ENCODE data around the gene VPS52. TPM values are rescaled to one million over a fixed set of nuclear protein-coding genes. Genes with fewer than 3 reads are reported as not detected.

The VPS52 gene
- total and polyA plus RNA-seq, 9 of the 15 experiments (the other 6 are each of a cell fraction or from before 2014, with no cell fraction given), result 24.4 to 103 (median 40.2) TPM

DNA sequence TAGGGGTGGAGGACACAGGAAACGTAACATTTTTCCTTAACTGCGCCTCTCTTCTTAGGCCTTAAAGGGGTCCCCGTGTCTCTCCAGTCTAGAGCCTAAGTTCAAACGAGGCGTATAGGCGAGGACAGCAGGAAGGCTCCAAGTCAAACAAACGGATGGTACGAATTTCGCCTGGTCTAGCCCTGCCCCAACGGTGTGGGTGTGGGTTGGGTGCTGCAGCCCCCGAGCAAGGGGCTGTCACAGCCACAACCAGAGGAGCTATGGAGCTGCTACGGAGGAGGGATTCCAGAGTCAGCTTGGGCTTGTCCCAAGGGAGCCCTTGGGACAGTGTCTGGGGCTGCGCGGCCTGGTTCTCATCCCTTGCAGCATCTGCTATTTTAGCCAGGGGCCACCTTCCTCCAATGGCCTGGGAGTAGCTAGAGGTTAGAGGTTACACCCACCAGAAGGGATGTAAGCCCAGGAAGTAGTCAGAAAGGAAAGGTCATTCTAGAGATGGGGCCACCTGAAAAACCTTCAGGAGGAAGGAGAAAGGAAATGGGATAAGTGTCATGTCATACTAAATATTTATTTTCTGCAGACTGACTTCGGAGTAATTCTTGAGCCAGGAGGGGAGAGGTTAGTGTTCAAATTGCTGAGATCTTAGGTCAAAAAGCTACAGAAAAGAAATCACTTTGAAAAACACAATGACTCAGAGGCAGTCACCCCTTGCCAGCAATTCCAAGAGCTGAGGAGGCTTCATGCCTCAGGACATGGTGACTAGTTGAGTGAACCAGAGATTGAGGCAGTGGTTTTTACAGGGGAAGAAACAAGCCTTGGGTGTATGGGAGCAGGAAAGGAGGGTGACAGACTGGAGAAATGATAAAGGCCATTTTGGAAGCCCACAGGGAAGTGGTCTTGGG, 21.7 kb downstream of the VPS52 start (continued):
- TF ChIP-seq, protein P1, sequence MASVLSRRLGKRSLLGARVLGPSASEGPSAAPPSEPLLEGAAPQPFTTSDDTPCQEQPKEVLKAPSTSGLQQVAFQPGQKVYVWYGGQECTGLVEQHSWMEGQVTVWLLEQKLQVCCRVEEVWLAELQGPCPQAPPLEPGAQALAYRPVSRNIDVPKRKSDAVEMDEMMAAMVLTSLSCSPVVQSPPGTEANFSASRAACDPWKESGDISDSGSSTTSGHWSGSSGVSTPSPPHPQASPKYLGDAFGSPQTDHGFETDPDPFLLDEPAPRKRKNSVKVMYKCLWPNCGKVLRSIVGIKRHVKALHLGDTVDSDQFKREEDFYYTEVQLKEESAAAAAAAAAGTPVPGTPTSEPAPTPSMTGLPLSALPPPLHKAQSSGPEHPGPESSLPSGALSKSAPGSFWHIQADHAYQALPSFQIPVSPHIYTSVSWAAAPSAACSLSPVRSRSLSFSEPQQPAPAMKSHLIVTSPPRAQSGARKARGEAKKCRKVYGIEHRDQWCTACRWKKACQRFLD (CRISPR knock-in tag; IDR thresholded peaks at IDR 0.05), result no peak
- TF ChIP-seq CHD1 (IDR thresholded peaks at IDR 0.05; ENCODE audit: low read length), result no peak
- TF ChIP-seq TRIM24 (IDR thresholded peaks at IDR 0.05), result no peak; a peak in 1 of 4 replicates
- 0 out of 2 replicates have a peak, but pooled peaks have one; percentile 61 for TF ChIP-seq RHOXF2B (CRISPR knock-in tag; conservative IDR thresholded peaks at IDR 0.05)
- TF ChIP-seq EP300 (IDR thresholded peaks at IDR 0.05; ENCODE audit: low read length), result no peak
- no peak for TF ChIP-seq MYNN (IDR thresholded peaks at IDR 0.05)
- no peak for TF ChIP-seq MYNN (CRISPR knock-in tag; IDR thresholded peaks at IDR 0.05)
- no peak for TF ChIP-seq SMC3 (conservative IDR thresholded peaks at IDR 0.05; ENCODE audit: insufficient read depth, low read depth, low read length)
- no peak for TF ChIP-seq TAL1 (IDR thresholded peaks at IDR 0.05)
- no peak for TF ChIP-seq POLR2G (IDR thresholded peaks at IDR 0.05; ENCODE audit: low read depth, low read length)
- TF ChIP-seq HDGF (IDR thresholded peaks at IDR 0.05), result no peak
- TF ChIP-seq ARID4B (CRISPR knock-in tag; IDR thresholded peaks at IDR 0.05), result no peak
- TF ChIP-seq, protein P2, sequence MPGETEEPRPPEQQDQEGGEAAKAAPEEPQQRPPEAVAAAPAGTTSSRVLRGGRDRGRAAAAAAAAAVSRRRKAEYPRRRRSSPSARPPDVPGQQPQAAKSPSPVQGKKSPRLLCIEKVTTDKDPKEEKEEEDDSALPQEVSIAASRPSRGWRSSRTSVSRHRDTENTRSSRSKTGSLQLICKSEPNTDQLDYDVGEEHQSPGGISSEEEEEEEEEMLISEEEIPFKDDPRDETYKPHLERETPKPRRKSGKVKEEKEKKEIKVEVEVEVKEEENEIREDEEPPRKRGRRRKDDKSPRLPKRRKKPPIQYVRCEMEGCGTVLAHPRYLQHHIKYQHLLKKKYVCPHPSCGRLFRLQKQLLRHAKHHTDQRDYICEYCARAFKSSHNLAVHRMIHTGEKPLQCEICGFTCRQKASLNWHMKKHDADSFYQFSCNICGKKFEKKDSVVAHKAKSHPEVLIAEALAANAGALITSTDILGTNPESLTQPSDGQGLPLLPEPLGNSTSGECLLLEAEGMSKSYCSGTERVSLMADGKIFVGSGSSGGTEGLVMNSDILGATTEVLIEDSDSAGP (CRISPR knock-in tag; IDR thresholded peaks at IDR 0.05), result 0 out of 2 replicates have a peak, but pooled peaks have one; percentile 47
- no peak for TF ChIP-seq GABPA (tag; conservative IDR thresholded peaks at IDR 0.05; ENCODE audit: low read depth)
- no peak for TF ChIP-seq CC2D1A (IDR thresholded peaks at IDR 0.05)
- peak; percentile 68; the same call in 1 of the 2 replicates for TF ChIP-seq POLR2H (tag; IDR thresholded peaks at IDR 0.05; ENCODE audit: low read depth)
- no peak for TF ChIP-seq ZNF23 (CRISPR knock-in tag; IDR thresholded peaks at IDR 0.05)
- TF ChIP-seq HNRNPH1 (optimal IDR thresholded peaks at IDR 0.05; ENCODE audit: low read depth, low read length), result no peak
- TF ChIP-seq MEF2A (IDR thresholded peaks at IDR 0.05; ENCODE audit: control insufficient read depth, low read depth, low read length), result no peak
- TF ChIP-seq CCNT2 (IDR thresholded peaks at IDR 0.05; ENCODE audit: borderline replicate concordance, extremely low read depth, insufficient read length, low read depth, low read length), result no peak
- no peak for TF ChIP-seq ZBTB8A (IDR thresholded peaks at IDR 0.05; ENCODE audit: partially characterized antibody)
